ENCODE measurements around the gene C1S. TPM values are rescaled to one million over a fixed set of nuclear protein-coding genes. Genes with fewer than 3 reads are reported as not detected.
"Not testable (repeated sequence)": the region's sequence is repeated elsewhere in the genome, so short reads cannot be mapped to it uniquely, and the experiment has no call there.

C1S gene
- total RNA-seq (2014; rRNA removed; shearing (Covaris generic)) (174 and 200 TPM in 2 replicates), polyA plus RNA-seq (2016; fragmentation: Nextera tagmentation; extraction: Ambion mirVana) (195 and 198 TPM in 2 replicates)

- Histone ChIP-seq H4K20me1 (ENCODE audit: insufficient read depth) (no peaks in the 10 kb centered on the region), H3K27ac (peak within 1 kb of the TSS; percentile 89), H3K4me1 (ENCODE audit: insufficient read depth) (peaks cover 14% of the 10 kb centered on the region), H3K79me2 (ENCODE audit: insufficient read depth) (peaks cover 8% of the 10 kb centered on the region; the same call in 1 of the 2 replicates), H3K36me3 (ENCODE audit: low read depth) (peaks cover 14% of the 10 kb centered on the region; the same call in 1 of the 2 replicates), H3K27me3 (replicated peaks; ENCODE audit: insufficient read depth) (no peaks in the 10 kb centered on the region), H3K4me2 (ENCODE audit: unreplicated experiment) (peak within 1 kb of the TSS; percentile 98), H3K9ac (peak within 1 kb of the TSS; percentile 87), H3K4me3 (peak within 1 kb of the TSS; percentile 81), H3F3A (ENCODE audit: insufficient read depth) (peaks cover 3% of the 10 kb centered on the region; the same call in 1 of the 2 replicates), H3K9me2 (ENCODE audit: insufficient read depth) (no peaks in the 10 kb centered on the region), H3K9me3 (ENCODE audit: low read depth) (no peaks in the 10 kb centered on the region), H2AFZ (peak within 1 kb of the TSS; percentile 86)
- TF ChIP-seq EZH2phosphoT487 (IDR thresholded peaks at IDR 0.05; ENCODE audit: insufficient read depth, low read depth) (no peak), EZH2 (IDR thresholded peaks at IDR 0.05; ENCODE audit: insufficient read depth, poor library complexity, severe bottlenecking) (no peak)
- 2 to 4% methylated on average over 10 of the region's 10 CpGs for WGBS, 2 experiments (ENCODE audit: low coverage in 1 of 2, low lambda C conversion rate in 2 of 2, missing lambda C conversion rate in 2 of 2)
- in situ Hi-C loops (cut with MboI) = no loop called here
- DNase-seq = peak; percentile 98
Observed at GRCh38 chr12:7060353-7060954, at the start of gene C1S. Gene C1S, plus strand, starts transcription at chr12:7060718. Its CDS starts 1,195 bp downstream, at chr12:7061913.

GRCh38 chr12:7011398-7011797, 49.1 kb upstream of the C1S start:
- H2AFZ ChIP-seq; H3K4me2 ChIP-seq (ENCODE audit: unreplicated experiment); H3K36me3 ChIP-seq (ENCODE audit: low read depth); DNase-seq; H3K9ac ChIP-seq; H4K20me1 ChIP-seq (ENCODE audit: insufficient read depth); in situ Hi-C loops (cut with MboI); H3K4me1 ChIP-seq (ENCODE audit: insufficient read depth); H3F3A ChIP-seq (ENCODE audit: insufficient read depth); H3K9me3 ChIP-seq (ENCODE audit: low read depth); H3K27ac ChIP-seq; H3K79me2 ChIP-seq (ENCODE audit: insufficient read depth); H3K4me3 ChIP-seq; H3K27me3 ChIP-seq (replicated peaks; ENCODE audit: insufficient read depth); H3K9me2 ChIP-seq (ENCODE audit: insufficient read depth): not testable (repeated sequence)
- 67 to 70% methylated on average over 4 of the region's 4 CpGs for WGBS, 2 experiments (ENCODE audit: low coverage in 1 of 2, low lambda C conversion rate in 2 of 2, missing lambda C conversion rate in 2 of 2)

- Histone ChIP-seq H2AFZ (no peak overlapping the region), H3K9me3 (ENCODE audit: low read depth) (no peaks in the 10 kb centered on the region), H3K9ac (no peak overlapping the region), H3K4me2 (ENCODE audit: unreplicated experiment) (no peak overlapping the region), H3K36me3 (ENCODE audit: low read depth) (no peaks in the 10 kb centered on the region), H3K4me3 (no peak overlapping the region), H4K20me1 (ENCODE audit: insufficient read depth) (no peaks in the 10 kb centered on the region), H3K79me2 (ENCODE audit: insufficient read depth) (no peaks in the 10 kb centered on the region), H3K27me3 (replicated peaks; ENCODE audit: insufficient read depth) (no peaks in the 10 kb centered on the region), H3K4me1 (ENCODE audit: insufficient read depth) (no peaks in the 10 kb centered on the region), H3K27ac (no peak overlapping the region), H3F3A (ENCODE audit: insufficient read depth) (no peaks in the 10 kb centered on the region; the same call in 1 of the 2 replicates), H3K9me2 (ENCODE audit: insufficient read depth) (no peaks in the 10 kb centered on the region)
- TF ChIP-seq EZH2phosphoT487 (IDR thresholded peaks at IDR 0.05; ENCODE audit: insufficient read depth, low read depth) (no peak), EZH2 (IDR thresholded peaks at IDR 0.05; ENCODE audit: insufficient read depth, poor library complexity, severe bottlenecking) (no peak)
- in situ Hi-C loops (cut with MboI) = no loop called here
- 57 to 61% methylated on average over 4 of the region's 4 CpGs for whole genome bisulfite sequencing, 2 experiments (ENCODE audit: low coverage in 1 of 2, low lambda C conversion rate in 2 of 2, missing lambda C conversion rate in 2 of 2)
- DNase-seq = no peak
Observed at GRCh38 chr12:7012024-7012607, 48.4 kb upstream of the C1S start.

- H3K9me2 ChIP-seq (ENCODE audit: insufficient read depth) = no peaks in the 10 kb centered on the region
- H3K36me3 ChIP-seq (ENCODE audit: low read depth) = no peaks in the 10 kb centered on the region
- H3K9me3 ChIP-seq (ENCODE audit: low read depth) = no peaks in the 10 kb centered on the region
- H3K4me2 ChIP-seq (ENCODE audit: unreplicated experiment) = no peak overlapping the region
- no peaks in the 10 kb centered on the region; the same call in none of the 2 replicates for H3F3A ChIP-seq (ENCODE audit: insufficient read depth)
- H3K4me3 ChIP-seq = no peak overlapping the region
- H2AFZ ChIP-seq = no peak overlapping the region
- WGBS, 2 experiments (ENCODE audit: low coverage in 1 of 2, low lambda C conversion rate in 2 of 2, missing lambda C conversion rate in 2 of 2) = 87 to 89% methylated on average over 3 of the region's 3 CpGs
- no peak for TF ChIP-seq EZH2 (IDR thresholded peaks at IDR 0.05; ENCODE audit: insufficient read depth, poor library complexity, severe bottlenecking)
- TF ChIP-seq EZH2phosphoT487 (IDR thresholded peaks at IDR 0.05; ENCODE audit: insufficient read depth, low read depth) = no peak
- H3K79me2 ChIP-seq (ENCODE audit: insufficient read depth) = no peaks in the 10 kb centered on the region
- DNase-seq = no peak
- H3K27ac ChIP-seq = no peak overlapping the region
- no peak overlapping the region for H3K9ac ChIP-seq
- no peaks in the 10 kb centered on the region for H3K4me1 ChIP-seq (ENCODE audit: insufficient read depth)
- in situ Hi-C loops (cut with MboI) = no loop called here
- H3K27me3 ChIP-seq (replicated peaks; ENCODE audit: insufficient read depth) = no peaks in the 10 kb centered on the region
- H4K20me1 ChIP-seq (ENCODE audit: insufficient read depth) = no peaks in the 10 kb centered on the region
Observed at GRCh38 chr12:7013101-7013500, 47.4 kb upstream of the C1S start.
